GM12878 (cell line): ENCODE measurements around the gene RER1. TPM values are rescaled to one million over a fixed set of nuclear protein-coding genes. Genes with fewer than 3 reads are reported as not detected.

Experiments
- ATAC-seq: fragments of 200-7000 bp; cut with Tn5 transposase; 3 replicates; pipeline ENCODE4 v1.9.1; 2020; ENCODE audit warnings: mild to moderate bottlenecking, moderate library complexity
- BruUV-seq: library from RNA; stranded (reverse); fragments of 400-500 nt; replicated peaks from 2 replicates; lab custom pipeline; 2021; lab: Mats Ljungman, UMichigan
- CTCF ChIA-PET: fragments of 300-600 bp; sonication (Branson Sonifier 250); formaldehyde crosslinking; extraction: SDS; loops from one replicate; lab custom pipeline; 2021; ENCODE audit warnings: inconsistent platforms; lab: Yijun Ruan, JAX
- POLR2A ChIA-PET: fragments of 350-600 bp; formaldehyde crosslinking; extraction: SDS; loops from one replicate; lab custom pipeline; 2021; ENCODE audit warnings: inconsistent platforms; lab: Charles Lee
- RAD21 ChIA-PET: fragments of 300-600 bp; sonication (Branson Sonifier 250); formaldehyde crosslinking; loops from one replicate; lab custom pipeline; 2023; ENCODE audit warnings: antibody characterized with exemption; ENCODE audit not compliant: unreplicated experiment; lab: Charles Lee
- SMC1A ChIA-PET: fragments of 300-600 bp; sonication (Branson Sonifier 250); formaldehyde crosslinking; loops from one replicate; lab custom pipeline; 2023; ENCODE audit not compliant: unreplicated experiment, uncharacterized antibody; lab: Charles Lee
- DNase-seq: peaks from one replicate; pipeline ENCODE4 v3.0.0-alpha.2; 2011; ENCODE audit warnings: low read depth, low spot score
- FAIRE-seq: peaks from 3 replicates; lab custom pipeline; 2011; peaks lifted over from hg19 to GRCh38; lab: Jason Lieb, UNC
- H2AFZ ChIP-seq: 2 replicates; pipeline ENCODE4 v1.6.0; 2011; ENCODE audit warnings: low read depth, low read length, control low read depth; ENCODE audit not compliant: control insufficient read depth
- H3K27ac ChIP-seq: 2 replicates; pipeline ENCODE4 v1.5.1; 2011; ENCODE audit warnings: control low read depth; ENCODE audit not compliant: control insufficient read depth, insufficient read depth
- H3K27me3 ChIP-seq, 2 experiments: replicated peaks in 1 of 2; 2 replicates each; pipeline versions ENCODE4 v1.6.0 to v1.6.1; 2011; ENCODE audit warnings: low read length in 1 of 2; ENCODE audit not compliant: control insufficient read depth in 2 of 2, insufficient read depth in 2 of 2
- H3K36me3 ChIP-seq, 2 experiments: 2 replicates each; pipeline ENCODE4 v1.5.1; 2011; ENCODE audit warnings: low read length in 1 of 2; ENCODE audit not compliant: control insufficient read depth in 2 of 2, insufficient read depth in 2 of 2
- H3K4me1 ChIP-seq: 2 replicates; pipeline ENCODE4 v1.6.1; 2011; ENCODE audit warnings: mild to moderate bottlenecking, low read length, moderate library complexity, mixed read lengths; ENCODE audit not compliant: control insufficient read depth, insufficient read depth
- H3K4me2 ChIP-seq: 2 replicates; pipeline ENCODE4 v1.6.0; 2011; ENCODE audit warnings: control low read depth; ENCODE audit not compliant: control insufficient read depth, insufficient read depth
- H3K4me3 ChIP-seq: fragments of 200-600 bp; sonication (generic); 2 replicates; pipeline ENCODE4 v1.5.1; 2016
- H3K79me2 ChIP-seq: 2 replicates; pipeline ENCODE4 v1.6.0; 2011; ENCODE audit warnings: low read length; ENCODE audit not compliant: control insufficient read depth, insufficient read depth
- H3K9ac ChIP-seq: 2 replicates; pipeline ENCODE4 v1.8.0; 2011; ENCODE audit warnings: low read length, control low read depth, mixed read lengths; ENCODE audit not compliant: control insufficient read depth, insufficient read depth
- H3K9me3 ChIP-seq: replicated peaks from 3 replicates; pipeline ENCODE4 v1.5.1; 2011; ENCODE audit warnings: mild to moderate bottlenecking, low read length; ENCODE audit not compliant: control insufficient read depth, insufficient read depth
- H4K20me1 ChIP-seq: 2 replicates; pipeline ENCODE4 v1.6.0; 2011; ENCODE audit not compliant: control insufficient read depth, insufficient read depth
- CREM ChIP-seq: IDR thresholded peaks from 2 replicates; pipeline ENCODE4 v1.6.1; 2014; ENCODE audit warnings: antibody characterized with exemption, low read depth
- FOS ChIP-seq: IDR thresholded peaks from 3 replicates; pipeline ENCODE4 v1.6.1; 2011; ENCODE audit warnings: borderline replicate concordance; ENCODE audit not compliant: insufficient read length; ENCODE audit errors: extremely low read depth
- FOXK2 ChIP-seq: fragments of 450-650 bp; IDR thresholded peaks from 2 replicates; pipeline ENCODE4 v1.6.1; 2017; ENCODE audit warnings: mild to moderate bottlenecking, moderate library complexity
- KAT2A ChIP-seq: conservative IDR thresholded peaks from 2 replicates; pipeline ENCODE4 v1.6.1; 2011; ENCODE audit warnings: low read depth, low read length; ENCODE audit not compliant: control insufficient read depth
- NR2C1 ChIP-seq: fragments of 450-650 bp; IDR thresholded peaks from 2 replicates; pipeline ENCODE4 v1.6.1; 2017; ENCODE audit warnings: antibody characterized with exemption, mild to moderate bottlenecking, moderate library complexity
- PAX5 ChIP-seq: IDR thresholded peaks from 2 replicates; pipeline ENCODE4 v1.6.1; 2011; ENCODE audit warnings: low read depth, low read length, borderline replicate concordance
- SPI1 ChIP-seq: IDR thresholded peaks from 2 replicates; pipeline ENCODE4 v1.6.1; 2011; ENCODE audit warnings: low read depth, mild to moderate bottlenecking, low read length, moderate library complexity, borderline replicate concordance; ENCODE audit not compliant: insufficient read depth
- STAT1 ChIP-seq: fragments of 450-650 bp; conservative IDR thresholded peaks from 2 replicates; pipeline ENCODE4 v1.6.1; 2014; ENCODE audit warnings: antibody characterized with exemption, mild to moderate bottlenecking
- TCF7 ChIP-seq: IDR thresholded peaks from 2 replicates; pipeline ENCODE4 v1.6.1; 2014; ENCODE audit warnings: antibody characterized with exemption, borderline replicate concordance
- ZNF24 ChIP-seq: fragments of 450-650 bp; IDR thresholded peaks from 2 replicates; pipeline ENCODE4 v1.6.1; 2017; ENCODE audit warnings: antibody characterized with exemption, mild to moderate bottlenecking
- WGBS: methylation state at CpG from one replicate; pipeline ENCODE4 v1.1.6; 2016; ENCODE audit warnings: low lambda C conversion rate; ENCODE audit not compliant: insufficient replicate concordance, insufficient coverage; ENCODE audit errors: missing lambda C conversion rate; 5-methylcytosine and 5-hydroxymethylcytosine counted together
- in situ Hi-C: fragments of 300-500 bp; cut with MboI; formaldehyde crosslinking; loops from 9 replicates; pipeline ENCODE4 v1.14.3; 2018; ENCODE audit warnings: mixed read lengths
- intact Hi-C: fragments of 100-400 bp; cut with micrococcal nuclease; formaldehyde crosslinking; loops from one replicate; pipeline ENCODE4 v1.14.2; 2022; ENCODE audit not compliant: unreplicated experiment
- polyA plus RNA-seq, 11 experiments: library from polyadenylated mRNA; depleted of rRNA in 4 of 11; unstranded in 6 of 11; stranded (reverse) in 5 of 11; fragments of >200 nt; fragmentation: Nextera tagmentation in 4 of 11; fragmentation: Illumina TruSeq in 1 of 11; extraction: Ambion mirVana in 4 of 11; extraction: Trizol in 1 of 11; gene quantifications; 1 replicate in 1 of 11; 2 replicates in 10 of 11; pipeline versions ENCODE4 v1.2.1 to v1.2.3, GENCODE V29; 2011 to 2016; ENCODE audit warnings: inconsistent platforms in 2 of 11, missing spikeins in 2 of 11, low read depth in 1 of 11
- total RNA-seq, 4 experiments: library from RNA; depleted of rRNA in 3 of 4; stranded (reverse); fragments of >200 nt in 3 of 4; fragmentation: Illumina TruSeq in 1 of 4; extraction: Trizol in 1 of 4; gene quantifications; 2 replicates each; pipeline versions ENCODE4 v1.2.1 to v1.2.3, GENCODE V29; 2013 to 2021
- TF ChIP-seq, protein P1 (sequence below): fragments of 450-650 bp; IDR thresholded peaks from 2 replicates; pipeline ENCODE4 v1.6.1; 2017; ENCODE audit warnings: mild to moderate bottlenecking, moderate library complexity
- TF ChIP-seq, protein P2 (sequence below): IDR thresholded peaks from 2 replicates; pipeline ENCODE4 v1.6.1; 2012; ENCODE audit warnings: low read depth, low read length, improper control_type of control experiment
- TF ChIP-seq, protein P3 (sequence below): fragments of 450-650 bp; formaldehyde crosslinking; IDR thresholded peaks from 2 replicates; pipeline ENCODE4 v1.4.0; 2022; ENCODE audit warnings: mild to moderate bottlenecking, moderate library complexity
- TF ChIP-seq, protein P4 (sequence below): fragments of 450-650 bp; IDR thresholded peaks from 2 replicates; pipeline ENCODE4 v1.6.1; 2017; ENCODE audit warnings: borderline replicate concordance

The RER1 gene
- total and polyA plus RNA-seq, 10 of the 15 experiments (the other 5 are each of a cell fraction or from before 2014, with no cell fraction given) = 29.2 to 274 (median 136) TPM

DNA sequence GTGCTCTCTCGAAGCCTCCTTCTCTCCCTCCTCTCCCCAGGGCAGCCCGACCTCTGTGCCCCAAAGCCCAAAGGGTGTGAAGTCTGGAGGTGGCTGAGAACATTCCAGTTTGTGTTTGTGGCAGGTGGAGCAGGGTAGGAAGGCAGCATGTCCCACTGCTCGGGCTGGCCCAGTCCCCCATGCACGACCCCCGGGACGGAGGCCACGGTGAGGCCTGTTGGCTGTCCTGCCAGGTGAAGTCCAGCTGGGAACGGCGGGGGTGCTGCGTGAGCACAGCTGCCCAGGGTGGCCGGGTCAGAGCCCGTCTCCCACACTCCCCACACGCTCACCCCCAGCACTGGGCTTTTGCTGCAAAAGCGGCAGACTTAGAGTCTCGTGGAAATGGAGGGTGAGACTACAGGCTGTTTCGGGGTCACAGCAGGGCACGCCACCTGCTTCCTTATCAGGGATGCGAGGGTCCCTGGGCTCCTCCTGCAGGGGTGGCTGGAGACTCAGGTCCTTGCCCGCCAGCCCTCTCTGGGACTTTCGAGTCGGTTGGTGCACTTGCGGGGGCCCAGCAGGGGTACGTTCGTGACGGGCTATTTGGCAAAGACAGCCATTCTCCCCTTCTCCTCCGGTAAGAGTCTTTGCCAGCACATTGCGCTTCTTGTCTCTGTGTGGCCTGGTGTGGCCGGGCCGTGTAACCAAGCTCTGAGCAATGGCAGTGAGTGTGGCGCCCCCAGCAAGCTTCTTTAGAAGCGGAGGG is 40.6 kb upstream of the RER1 start:
- Histone ChIP-seq H2AFZ (no peak overlapping the region), H3K4me3 (no peak overlapping the region), H4K20me1 (no peaks in the 10 kb centered on the region), H3K79me2 (no peaks in the 10 kb centered on the region), H3K4me2 (no peak overlapping the region), H3K9me3 (no peaks in the 10 kb centered on the region), H3K36me3 (no peaks in the 10 kb centered on the region), H3K27me3 (no peaks in the 10 kb centered on the region), H3K27ac (no peak overlapping the region), H3K9ac (no peak overlapping the region), H3K4me1 (no peaks in the 10 kb centered on the region)
- RAD21 ChIA-PET = no interaction called here
- POLR2A ChIA-PET = no interaction called here
- no peak for FAIRE-seq
- ATAC-seq = no peak
- TF ChIP-seq, protein P1, sequence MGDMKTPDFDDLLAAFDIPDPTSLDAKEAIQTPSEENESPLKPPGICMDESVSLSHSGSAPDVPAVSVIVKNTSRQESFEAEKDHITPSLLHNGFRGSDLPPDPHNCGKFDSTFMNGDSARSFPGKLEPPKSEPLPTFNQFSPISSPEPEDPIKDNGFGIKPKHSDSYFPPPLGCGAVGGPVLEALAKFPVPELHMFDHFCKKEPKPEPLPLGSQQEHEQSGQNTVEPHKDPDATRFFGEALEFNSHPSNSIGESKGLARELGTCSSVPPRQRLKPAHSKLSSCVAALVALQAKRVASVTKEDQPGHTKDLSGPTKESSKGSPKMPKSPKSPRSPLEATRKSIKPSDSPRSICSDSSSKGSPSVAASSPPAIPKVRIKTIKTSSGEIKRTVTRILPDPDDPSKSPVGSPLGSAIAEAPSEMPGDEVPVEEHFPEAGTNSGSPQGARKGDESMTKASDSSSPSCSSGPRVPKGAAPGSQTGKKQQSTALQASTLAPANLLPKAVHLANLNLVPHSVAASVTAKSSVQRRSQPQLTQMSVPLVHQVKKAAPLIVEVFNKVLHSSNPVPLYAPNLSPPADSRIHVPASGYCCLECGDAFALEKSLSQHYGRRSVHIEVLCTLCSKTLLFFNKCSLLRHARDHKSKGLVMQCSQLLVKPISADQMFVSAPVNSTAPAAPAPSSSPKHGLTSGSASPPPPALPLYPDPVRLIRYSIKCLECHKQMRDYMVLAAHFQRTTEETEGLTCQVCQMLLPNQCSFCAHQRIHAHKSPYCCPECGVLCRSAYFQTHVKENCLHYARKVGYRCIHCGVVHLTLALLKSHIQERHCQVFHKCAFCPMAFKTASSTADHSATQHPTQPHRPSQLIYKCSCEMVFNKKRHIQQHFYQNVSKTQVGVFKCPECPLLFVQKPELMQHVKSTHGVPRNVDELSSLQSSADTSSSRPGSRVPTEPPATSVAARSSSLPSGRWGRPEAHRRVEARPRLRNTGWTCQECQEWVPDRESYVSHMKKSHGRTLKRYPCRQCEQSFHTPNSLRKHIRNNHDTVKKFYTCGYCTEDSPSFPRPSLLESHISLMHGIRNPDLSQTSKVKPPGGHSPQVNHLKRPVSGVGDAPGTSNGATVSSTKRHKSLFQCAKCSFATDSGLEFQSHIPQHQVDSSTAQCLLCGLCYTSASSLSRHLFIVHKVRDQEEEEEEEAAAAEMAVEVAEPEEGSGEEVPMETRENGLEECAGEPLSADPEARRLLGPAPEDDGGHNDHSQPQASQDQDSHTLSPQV = no peak
- no peak for TF ChIP-seq SPI1
- TF ChIP-seq FOXK2 = no peak
- TF ChIP-seq FOS = no peak
- no peak for TF ChIP-seq ZNF24
- TF ChIP-seq, protein P2, sequence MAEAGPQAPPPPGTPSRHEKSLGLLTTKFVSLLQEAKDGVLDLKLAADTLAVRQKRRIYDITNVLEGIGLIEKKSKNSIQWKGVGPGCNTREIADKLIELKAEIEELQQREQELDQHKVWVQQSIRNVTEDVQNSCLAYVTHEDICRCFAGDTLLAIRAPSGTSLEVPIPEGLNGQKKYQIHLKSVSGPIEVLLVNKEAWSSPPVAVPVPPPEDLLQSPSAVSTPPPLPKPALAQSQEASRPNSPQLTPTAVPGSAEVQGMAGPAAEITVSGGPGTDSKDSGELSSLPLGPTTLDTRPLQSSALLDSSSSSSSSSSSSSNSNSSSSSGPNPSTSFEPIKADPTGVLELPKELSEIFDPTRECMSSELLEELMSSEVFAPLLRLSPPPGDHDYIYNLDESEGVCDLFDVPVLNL = no peak
- no peak for TF ChIP-seq CREM
- TF ChIP-seq KAT2A = no peak
- TF ChIP-seq PAX5 = no peak
- TF ChIP-seq TCF7 = no peak
- TF ChIP-seq, protein P3, sequence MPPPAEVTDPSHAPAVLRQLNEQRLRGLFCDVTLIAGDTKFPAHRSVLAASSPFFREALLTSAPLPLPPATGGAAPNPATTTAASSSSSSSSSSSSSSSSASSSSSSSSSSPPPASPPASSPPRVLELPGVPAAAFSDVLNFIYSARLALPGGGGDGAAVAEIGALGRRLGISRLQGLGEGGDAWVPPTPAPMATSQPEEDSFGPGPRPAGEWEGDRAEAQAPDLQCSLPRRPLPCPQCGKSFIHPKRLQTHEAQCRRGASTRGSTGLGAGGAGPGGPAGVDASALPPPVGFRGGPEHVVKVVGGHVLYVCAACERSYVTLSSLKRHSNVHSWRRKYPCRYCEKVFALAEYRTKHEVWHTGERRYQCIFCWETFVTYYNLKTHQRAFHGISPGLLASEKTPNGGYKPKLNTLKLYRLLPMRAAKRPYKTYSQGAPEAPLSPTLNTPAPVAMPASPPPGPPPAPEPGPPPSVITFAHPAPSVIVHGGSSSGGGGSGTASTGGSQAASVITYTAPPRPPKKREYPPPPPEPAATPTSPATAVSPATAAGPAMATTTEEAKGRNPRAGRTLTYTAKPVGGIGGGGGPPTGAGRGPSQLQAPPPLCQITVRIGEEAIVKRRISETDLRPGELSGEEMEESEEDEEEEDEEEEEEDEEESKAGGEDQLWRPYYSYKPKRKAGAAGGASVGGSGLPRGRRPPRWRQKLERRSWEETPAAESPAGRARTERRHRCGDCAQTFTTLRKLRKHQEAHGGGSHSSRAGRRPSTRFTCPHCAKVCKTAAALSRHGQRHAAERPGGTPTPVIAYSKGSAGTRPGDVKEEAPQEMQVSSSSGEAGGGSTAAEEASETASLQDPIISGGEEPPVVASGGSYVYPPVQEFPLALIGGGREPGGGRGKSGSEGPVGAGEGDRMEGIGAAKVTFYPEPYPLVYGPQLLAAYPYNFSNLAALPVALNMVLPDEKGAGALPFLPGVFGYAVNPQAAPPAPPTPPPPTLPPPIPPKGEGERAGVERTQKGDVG = no peak
- TF ChIP-seq, protein P4, sequence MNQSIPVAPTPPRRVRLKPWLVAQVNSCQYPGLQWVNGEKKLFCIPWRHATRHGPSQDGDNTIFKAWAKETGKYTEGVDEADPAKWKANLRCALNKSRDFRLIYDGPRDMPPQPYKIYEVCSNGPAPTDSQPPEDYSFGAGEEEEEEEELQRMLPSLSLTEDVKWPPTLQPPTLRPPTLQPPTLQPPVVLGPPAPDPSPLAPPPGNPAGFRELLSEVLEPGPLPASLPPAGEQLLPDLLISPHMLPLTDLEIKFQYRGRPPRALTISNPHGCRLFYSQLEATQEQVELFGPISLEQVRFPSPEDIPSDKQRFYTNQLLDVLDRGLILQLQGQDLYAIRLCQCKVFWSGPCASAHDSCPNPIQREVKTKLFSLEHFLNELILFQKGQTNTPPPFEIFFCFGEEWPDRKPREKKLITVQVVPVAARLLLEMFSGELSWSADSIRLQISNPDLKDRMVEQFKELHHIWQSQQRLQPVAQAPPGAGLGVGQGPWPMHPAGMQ = no peak
- no peak for TF ChIP-seq NR2C1
- no peak for TF ChIP-seq STAT1
- in situ Hi-C loops (no loop called here), intact Hi-C loops (no loop called here)
- BruUV-seq = no TSS peak
- DNase-seq = no peak
- SMC1A ChIA-PET = interaction anchor here (0.6 kb wide), 1 partner anchor 34 kb away, joined by 3 read pairs; no protein-coding TSS in a partner anchor
- CTCF ChIA-PET = no interaction called here
- 42% methylated on average over 31 of the region's 31 CpGs for WGBS
